GM13977 (cell line): Measurements from ENCODE around the gene ZBTB1.
"Not testable (repeated sequence)": the region's sequence is repeated elsewhere in the genome, so short reads cannot be mapped to it uniquely, and the experiment has no call there.

Experiments used
- DNase-seq: peaks from one replicate; pipeline ENCODE4 v3.0.0; 2012; ENCODE audit warnings: low spot score
- CTCF ChIP-seq: IDR thresholded peaks from 2 replicates; pipeline ENCODE4 v1.5.1; 2012; ENCODE audit warnings: mild to moderate bottlenecking, control low read depth; ENCODE audit not compliant: insufficient read depth; ENCODE audit errors: extremely low read depth, missing control alignments
- in situ Hi-C: fragments of 300-500 bp; cut with MboI; formaldehyde crosslinking; loops from one replicate; pipeline ENCODE4 v1.12.0; 2022; ENCODE audit warnings: low sequenced_read_pairs, low pct_unique_long_range_greater_than_20kb, mixed read lengths, inconsistent platforms; ENCODE audit not compliant: unreplicated experiment

The ZBTB1 gene

GRCh38 chr14:64562436-64562835 lies 57.9 kb downstream of the ZBTB1 start:
- TF ChIP-seq CTCF: no peak

GRCh38 chr14:64563696-64564095 lies 59.1 kb downstream of the ZBTB1 start:
- no peak for DNase-seq
- no peak for TF ChIP-seq CTCF
- in situ Hi-C loops: no loop called here

More at GRCh38 chr14:64562436-64562835, 57.9 kb downstream of the ZBTB1 start:
- no peak for DNase-seq
- in situ Hi-C loops: no loop called here

GRCh38 chr14:64566651-64567122 lies 62.1 kb downstream of the ZBTB1 start:
- TF ChIP-seq CTCF: no peak
- in situ Hi-C loops: no loop called here
- no peak for DNase-seq

- DNase-seq: no peak
- no peak for TF ChIP-seq CTCF
- in situ Hi-C loops: no loop called here
These were observed 64.6 kb downstream of the ZBTB1 start for GRCh38 chr14:64569138-64569631.

GRCh38 chr14:64569646-64570045 lies 65.1 kb downstream of the ZBTB1 start:
- in situ Hi-C loops, DNase-seq: not testable (repeated sequence)

- TF ChIP-seq CTCF: no peak
- in situ Hi-C loops: no loop called here
- no peak for DNase-seq
These were observed 68.0 kb downstream of the ZBTB1 start for GRCh38 chr14:64572386-64573104.

- in situ Hi-C loops: no loop called here
- TF ChIP-seq CTCF: no peak
- no peak for DNase-seq
These were observed 68.5 kb downstream of the ZBTB1 start for GRCh38 chr14:64573109-64573508.
